Forelimb muscle (tissue), 1 donor: ENCODE measurements around the gene ATOH8. TPM values are rescaled to one million over a fixed set of nuclear protein-coding genes. Genes with fewer than 3 reads are reported as not detected.

Experiments used
- DNase-seq: peaks from one replicate; pipeline ENCODE4 v3.0.0-alpha.2; 2013; ENCODE audit warnings: low read depth
- polyA plus RNA-seq: library from polyadenylated mRNA; unstranded; fragments of 120-200 nt; gene quantifications from one replicate; pipeline ENCODE4 v1.2.1, GENCODE V29; 2013; ENCODE audit not compliant: insufficient read length

The ATOH8 gene
- polyA plus RNA-seq, 1 donor, result 21.1 TPM

DNA sequence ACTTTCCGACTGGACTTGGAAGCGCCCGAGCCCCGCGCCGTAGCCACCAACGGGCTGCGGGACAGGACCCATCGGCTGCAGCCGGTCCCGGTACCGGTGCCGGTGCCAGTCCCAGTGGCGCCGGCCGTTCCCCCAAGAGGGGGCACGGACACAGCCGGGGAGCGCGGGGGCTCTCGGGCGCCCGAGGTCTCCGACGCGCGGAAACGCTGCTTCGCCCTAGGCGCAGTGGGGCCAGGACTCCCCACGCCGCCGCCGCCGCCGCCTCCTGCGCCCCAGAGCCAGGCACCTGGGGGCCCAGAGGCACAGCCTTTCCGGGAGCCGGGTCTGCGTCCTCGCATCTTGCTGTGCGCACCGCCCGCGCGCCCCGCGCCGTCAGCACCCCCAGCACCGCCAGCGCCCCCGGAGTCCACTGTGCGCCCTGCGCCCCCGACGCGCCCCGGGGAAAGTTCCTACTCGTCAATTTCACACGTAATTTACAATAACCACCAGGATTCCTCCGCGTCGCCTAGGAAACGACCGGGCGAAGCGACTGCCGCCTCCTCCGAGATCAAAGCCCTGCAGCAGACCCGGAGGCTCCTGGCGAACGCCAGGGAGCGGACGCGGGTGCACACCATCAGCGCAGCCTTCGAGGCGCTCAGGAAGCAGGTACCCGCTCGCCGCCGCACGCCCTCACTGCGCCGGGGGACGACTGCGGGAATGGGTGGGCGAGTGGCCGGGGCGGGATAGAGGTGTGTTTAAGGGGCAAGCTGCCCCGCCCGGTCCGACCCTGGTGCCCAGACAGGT lies 713 bp downstream of the ATOH8 start:
- no peak for DNase-seq

DNA sequence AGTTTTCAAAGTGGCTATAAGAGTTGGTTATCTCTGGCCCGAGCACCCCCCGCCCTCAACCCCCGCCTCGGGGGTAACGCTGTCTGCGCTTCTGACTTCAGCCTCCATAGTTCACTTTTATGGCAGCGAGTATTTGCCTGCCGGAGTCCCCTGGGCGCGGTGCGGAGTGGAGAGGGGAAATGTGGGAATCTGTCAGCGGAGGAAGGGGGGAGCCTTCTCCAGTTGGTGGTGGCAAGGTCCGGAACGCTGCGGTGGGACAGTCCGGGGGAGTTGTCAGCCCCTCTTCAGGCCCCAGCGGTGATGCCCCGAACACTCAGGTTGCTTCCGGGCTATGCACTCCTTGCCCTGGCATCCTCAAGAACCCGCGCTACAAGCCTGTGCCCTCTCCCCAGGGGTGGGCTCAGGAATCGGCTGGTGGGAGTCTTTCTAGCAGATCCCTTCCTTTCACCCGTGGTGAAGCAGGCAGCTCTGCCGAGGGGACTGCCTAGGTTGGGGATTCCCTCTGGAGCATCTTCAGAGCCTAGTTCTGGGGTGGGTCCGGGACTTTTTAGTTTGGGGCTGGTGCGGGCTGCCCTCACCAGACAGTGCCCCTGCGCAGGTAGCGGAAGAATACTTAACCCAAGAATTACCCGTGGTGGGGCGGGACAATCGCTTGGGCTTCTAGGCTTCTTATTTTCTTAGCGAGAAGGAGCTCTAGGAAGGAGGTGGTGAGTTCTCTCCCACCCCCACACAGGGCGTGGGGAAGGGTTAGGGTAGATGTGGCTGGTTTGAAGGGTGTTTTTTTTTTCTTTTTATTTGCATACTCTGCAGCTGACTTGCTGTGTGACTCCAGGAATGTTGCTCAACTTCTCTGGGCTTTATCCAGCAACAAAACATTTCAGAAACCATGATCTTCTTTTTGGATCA lies 1.6 kb downstream of the ATOH8 start:
- DNase-seq, result no peak

DNA sequence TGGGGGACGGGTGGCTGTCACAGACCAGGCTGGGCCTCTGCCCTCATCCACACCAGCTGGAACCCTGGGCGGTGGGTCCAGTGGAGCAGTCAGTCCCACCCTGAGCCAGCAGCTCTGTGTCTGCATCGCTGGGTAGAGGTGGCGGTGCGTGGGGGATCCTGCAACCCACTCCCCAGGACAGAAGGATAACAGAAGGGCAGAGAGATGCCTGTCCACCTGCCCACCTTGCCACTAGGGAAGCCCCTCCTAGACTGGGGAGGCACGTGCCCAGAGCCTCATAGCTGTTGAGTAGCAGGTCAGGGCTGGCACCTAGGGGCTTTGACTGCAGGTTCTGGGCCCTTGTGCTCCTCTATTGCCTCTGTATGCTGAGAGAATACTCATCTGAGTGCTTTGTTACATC lies 2.4 kb downstream of the ATOH8 start:
- DNase-seq, result no peak

DNA sequence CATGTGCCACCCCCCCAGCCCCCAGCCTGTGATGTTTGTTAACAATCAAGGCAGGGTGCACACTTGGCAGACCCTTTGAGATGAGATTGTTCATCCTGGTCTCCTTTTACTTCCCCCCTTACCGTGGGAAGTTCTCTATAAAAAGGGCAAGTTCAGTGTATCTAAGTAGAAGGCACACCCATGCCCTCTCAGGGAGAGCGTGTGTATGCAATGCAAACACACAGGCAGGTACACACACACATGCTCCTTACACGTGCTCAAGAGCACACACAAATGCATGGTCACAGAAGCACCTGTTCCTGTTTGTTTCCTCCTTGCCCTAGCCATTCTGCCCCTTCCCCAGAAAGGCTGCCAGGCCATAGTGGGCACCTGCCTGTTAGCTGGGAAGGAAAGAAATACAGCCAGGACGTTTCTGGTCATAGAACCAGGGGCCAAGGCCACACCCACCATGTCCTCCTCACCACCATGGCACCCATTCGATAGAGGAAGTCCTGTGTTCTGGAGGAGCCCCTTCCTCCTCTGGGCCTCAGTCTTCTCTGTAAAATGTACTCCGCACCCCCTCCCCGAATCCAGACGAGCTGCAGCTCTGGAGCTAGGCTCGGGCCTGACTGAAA lies 3.1 kb downstream of the ATOH8 start:
- DNase-seq, result no peak

DNA sequence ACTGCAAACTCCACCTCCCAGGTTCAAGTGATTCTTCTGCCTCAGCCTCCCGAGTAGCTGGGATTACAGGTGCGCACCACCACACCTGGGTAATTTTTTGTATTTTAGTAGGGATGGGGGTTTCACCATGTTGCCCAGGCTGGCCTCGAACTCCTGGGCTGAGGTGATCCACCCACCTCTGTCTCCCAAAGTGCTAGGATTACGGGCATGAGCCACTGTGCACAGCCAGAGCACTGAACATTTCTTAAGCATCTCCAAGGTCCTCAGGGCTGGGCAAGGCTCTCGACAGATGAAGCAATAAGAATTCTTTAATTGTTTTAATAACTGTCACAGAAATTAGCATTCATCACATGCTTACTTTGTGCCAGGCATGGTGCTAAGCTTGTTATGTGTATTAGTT lies 4.1 kb downstream of the ATOH8 start:
- no peak for DNase-seq

DNA sequence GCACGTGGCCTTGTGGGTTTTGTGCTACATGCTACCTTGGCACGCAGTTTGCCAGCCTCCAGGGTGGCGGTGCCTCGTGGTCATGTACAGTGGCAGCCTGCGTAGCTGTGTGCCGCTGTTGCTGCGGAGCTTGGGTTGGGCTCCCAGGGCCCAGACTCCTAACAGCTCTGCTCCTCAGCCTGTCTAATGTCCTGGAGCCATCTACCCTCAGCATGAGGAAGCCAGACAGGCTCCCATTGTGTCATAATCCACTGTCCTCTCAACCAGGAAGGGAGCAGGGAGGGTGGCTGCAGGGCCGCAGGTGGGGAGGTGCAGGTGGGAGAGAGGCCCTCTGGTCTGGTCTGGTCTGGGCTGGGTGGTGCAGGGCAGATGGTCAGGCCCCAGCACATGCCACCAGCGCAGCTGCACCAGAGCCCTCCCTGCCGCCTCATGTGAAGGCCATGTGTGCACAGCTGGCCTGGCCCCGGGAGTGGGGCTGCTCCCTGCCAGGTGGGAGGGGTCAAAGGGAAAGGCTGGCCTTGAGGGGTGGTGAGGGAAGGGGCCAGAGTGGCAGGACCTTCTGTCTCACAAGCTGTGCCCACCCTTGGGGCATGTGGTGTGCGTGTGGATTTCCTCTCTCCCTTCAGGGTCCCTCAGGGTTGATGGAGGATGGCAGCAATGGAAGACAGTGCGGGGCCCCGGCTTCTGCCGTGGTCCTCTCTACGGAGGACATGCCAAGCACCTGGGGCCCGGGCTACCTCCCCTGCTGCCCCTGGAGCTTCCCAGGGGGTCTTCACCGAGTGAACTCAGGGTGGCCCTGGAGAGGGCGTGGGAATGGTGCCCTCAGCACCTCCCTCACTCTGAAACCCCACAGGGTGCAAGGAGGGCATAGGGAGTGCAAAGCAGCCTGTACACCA lies 4.8 kb downstream of the ATOH8 start:
- DNase-seq, result no peak

DNA sequence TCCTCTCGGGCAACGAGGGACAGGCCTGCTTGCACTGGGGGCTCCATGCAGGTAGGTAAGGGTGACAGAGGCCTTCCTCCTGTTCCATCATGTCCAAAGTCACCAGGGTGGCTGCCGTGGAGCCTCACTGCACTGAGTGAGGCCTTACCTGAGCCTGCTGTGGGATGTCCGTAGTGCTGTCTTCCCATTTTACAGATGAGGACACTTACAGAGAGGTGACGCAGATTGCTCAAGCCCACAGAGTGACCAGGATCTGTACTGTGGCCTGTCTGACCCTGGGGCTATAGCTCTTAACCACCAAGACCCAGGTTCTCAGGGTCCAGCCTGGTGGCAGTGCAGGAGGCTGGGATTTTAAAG lies 5.4 kb downstream of the ATOH8 start:
- DNase-seq, result no peak

DNA sequence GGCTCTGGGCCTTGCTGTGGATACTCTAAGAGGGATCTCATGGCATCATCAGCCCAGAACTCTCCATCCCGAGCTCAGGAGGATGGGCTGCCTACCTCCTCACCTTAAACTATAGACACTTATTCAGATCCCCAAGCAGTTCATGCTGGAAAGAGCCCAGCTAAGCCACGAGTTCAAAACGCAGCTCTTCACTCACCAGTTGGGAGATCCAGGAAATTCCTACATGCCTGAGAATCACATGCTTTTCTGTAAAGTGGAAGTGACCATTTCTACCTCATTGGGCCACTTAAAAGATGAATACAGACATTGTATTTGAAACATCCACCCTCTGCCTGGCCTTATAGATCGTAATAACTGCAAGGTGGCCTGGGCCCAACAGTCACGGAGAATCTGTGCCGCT lies 6.6 kb downstream of the ATOH8 start:
- no peak for DNase-seq

DNA sequence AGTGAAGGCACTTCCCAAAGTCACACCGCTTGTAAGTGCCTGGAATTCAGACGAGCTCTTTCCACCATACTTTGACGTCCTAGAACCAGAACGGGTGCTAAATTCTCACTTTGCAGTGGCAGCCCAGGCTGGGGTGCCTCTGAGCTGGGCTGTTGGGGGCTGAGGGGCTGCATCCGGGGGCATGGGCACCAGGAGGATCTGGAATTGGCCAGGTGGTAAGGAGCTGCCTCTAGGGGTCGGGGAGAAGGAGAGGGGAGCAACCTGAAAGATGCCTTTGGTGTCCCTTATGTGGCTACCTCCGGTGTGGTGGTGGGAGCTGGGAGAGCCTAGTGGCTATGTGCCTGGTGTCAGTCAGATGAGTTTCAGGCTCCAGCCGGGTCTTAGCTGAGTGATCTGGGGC lies 7.1 kb downstream of the ATOH8 start:
- no peak for DNase-seq

DNA sequence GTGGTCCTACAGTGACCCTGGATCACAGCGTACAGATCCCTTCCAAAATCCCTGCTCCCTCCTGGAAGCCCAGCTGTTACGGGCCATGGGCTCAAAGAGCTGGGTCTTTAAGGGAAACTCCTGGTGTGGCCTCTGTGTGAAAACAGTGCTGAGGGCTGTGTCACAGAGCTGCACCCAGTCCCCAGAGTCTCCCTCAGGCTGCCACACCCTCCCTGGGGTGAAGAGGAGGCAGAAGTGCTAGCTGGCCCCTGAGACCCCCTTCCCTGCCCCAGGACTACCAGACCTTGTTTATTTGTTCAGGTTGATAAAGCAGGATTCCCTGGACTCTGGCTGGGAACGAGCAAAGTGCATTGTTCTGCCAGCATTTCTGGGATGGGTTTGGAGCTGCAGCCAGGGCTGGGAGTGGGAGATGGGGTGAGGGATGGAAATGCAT lies 7.7 kb downstream of the ATOH8 start:
- DNase-seq, result no peak

DNA sequence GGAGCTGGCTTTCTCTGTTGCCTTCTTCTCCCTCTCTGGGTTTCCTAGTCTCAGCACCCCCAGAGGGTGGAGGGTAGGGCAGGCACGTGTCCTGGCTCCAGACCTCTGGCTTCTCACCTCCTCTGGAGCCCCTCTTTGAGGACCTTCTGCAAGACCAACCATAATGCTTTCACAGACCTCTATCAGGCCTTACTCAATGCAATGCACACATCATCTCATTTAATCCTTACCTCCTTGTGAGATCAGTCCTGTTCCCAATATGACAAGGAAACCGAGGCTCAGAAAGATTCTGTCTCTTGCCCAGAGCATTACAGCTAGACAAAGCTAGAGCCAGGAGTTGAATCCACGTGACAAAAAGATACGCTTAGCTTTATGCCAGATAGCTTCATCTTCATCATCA lies 8.2 kb downstream of the ATOH8 start:
- no peak for DNase-seq

DNA sequence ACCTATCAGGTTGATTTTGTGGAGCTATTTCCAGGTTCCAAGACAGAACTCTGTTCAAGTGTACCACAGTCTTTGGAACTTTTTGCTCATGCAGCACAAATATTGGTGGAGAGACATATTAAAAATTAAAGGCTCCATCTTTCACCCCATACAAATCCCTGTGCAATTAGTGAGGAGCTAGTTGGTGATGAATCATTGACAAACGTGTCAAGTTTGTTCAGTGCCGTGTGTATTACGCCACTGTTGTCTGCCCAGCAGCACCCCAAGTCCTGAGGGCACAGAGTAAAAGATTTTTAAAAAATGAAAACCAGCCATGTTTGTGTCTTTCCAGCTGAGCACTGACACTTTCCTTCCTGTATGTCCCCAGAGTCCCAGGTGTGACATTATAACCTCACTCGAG lies 9.3 kb downstream of the ATOH8 start:
- DNase-seq, result no peak

DNA sequence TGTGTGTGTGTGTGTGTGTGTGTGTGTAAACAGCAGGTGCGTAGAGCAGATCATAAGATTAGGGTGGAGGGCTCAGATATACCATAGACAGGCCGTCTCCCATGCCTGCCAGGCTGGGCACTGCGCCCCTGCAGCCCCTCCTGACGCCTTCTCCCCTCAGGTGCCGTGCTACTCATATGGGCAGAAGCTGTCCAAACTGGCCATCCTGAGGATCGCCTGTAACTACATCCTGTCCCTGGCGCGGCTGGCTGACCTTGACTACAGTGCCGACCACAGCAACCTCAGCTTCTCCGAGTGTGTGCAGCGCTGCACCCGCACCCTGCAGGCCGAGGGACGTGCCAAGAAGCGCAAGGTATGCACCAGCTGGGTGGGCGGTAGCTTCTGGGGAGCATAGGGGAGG lies 10.0 kb downstream of the ATOH8 start:
- no peak for DNase-seq

DNA sequence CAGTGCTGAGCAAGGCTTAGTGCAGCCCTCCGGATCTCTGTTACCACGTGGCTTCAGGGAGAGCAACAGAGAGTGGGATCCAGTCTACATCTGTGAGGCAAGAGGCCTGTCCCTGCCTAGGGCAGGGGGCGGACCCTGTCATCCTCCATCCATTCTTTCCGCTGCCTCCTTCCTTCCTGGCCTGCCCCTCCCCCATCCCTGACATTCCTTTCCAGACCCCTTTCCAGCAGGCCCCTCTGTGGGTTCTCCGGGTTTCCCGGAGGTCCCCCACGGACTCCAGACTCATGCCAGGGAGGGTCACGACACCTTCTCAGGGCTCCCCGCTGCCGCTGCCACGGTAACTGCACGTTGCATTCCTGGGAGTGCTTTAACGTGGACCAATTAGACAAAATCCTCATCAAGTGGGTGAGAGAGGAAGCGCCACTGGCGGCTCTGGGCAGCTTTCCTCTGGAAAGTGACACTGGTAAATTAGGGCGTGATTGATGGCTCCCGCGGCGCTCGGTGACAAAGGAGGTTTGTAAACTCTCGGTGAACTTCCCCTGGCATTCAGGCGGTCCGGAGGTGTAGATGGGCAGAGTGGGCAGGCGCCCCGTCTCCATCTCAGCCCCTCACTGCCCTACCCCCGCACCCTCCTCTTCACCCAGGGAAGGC lies 11.4 kb downstream of the ATOH8 start:
- DNase-seq, result no peak

DNA sequence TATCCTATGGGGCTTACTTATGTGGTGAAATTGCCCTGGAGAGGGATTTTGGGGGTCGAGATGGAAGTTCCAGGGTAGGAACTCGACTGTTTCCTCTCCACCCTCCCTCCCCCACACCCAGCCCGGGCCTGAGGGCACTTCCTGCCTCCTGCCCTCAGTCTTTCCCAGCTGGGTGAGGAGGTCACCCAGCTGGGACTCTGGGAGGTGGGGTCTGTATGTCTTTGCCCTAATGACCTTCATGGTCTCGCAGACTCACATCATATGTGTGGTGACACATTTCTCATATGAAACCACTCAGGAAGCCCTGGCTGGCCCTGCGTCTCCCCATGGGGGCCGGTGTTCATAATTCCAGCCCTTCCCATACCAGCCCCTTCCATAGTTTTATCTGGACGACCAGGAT lies 12.4 kb downstream of the ATOH8 start:
- no peak for DNase-seq

DNA sequence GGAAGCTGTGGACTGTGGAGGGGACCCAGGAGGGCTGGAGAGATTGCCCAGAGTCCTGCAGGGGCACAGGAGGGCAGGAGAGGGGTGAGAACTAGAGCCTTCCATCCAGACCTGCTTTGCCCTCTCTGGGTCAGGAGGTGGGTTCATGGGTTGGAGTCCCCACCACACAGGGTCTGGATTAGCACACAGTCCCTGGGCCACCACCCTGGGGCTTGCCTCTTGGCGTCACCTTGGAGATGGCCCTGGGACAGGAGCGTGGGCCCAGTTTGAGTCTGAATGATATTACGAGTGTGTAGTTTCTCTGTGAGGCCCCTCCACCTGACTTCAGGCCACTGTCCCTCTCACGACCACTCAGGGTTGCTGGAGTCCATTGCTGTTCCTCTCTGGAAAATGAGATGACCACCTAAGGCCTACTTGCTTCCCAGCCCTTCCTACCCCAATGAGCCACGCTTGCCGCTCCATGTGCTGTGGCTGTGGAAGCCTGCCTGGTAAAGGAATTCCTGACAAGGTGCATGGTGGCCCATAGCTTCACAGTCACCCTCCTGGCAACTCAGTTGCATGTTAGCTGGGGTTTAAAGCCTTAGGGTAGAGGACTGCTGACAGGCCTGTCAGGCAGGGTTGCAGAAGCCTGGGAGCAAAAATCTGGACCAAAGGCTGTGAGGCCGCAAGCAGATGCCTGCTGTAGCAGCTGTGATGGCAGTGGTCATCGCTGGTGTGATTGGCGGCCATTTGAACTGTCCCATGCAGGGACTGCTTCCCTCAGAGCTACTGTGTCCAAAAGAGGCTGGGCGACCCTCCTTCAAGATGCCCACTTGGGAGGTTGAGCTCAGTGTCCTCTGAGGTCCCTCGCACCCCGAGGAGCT lies 14.2 kb downstream of the ATOH8 start:
- DNase-seq, result no peak

DNA sequence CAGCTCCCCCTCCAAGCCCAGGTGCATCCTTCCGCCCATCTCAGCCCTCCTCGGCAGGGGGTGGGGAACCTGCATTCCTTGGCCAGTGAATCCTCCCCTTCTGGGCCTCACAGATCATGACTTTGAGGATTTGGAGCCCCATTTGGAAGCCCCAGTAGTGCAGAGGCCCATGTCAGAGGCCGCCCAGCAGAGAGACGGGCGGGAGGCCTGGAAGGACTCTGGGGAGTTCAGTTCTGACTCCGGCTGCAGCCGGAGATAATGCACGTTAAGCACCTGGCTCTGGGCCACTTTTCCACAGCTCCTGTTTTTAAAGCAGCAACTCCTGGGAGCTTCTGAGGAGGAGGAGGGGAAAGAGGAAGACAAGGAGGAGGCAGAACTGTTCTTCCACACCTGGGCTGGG lies 14.9 kb downstream of the ATOH8 start:
- DNase-seq, result no peak

DNA sequence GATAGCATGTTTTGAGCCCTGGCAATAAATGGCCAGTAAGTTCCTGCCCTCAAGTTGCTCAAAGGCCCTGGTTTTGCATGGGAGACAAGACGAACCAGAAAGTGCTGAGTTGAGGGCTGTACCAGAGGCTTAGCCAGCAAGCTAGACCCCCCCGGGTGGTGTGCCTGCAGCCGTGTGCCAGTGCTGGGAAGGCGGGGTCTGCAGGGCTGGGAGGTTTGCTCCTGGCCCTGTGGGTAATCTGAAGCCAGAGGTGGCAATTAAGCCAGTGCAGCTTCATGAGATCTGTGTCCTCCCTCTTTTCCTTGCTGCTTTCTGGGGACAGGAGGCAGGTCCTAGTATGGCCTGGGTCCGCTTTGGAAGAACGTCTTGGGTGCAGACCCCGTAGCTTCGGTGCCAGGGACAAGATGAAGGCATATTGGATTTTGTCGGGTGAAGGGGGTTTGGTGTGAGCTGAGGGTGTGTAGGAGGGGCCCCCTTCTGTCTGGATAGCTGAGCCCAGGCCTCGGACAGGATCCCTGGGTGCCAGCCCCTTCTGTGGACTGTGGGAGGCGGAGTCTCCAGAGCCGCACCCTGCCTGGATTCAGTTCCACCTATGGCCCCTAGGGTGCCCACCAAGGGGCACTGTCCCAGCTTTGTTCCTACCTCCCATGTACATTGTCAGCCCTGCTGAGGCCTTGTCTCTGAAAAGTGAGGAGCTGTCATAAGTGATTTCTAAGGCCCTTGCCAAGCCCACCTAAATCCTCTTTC lies 15.6 kb downstream of the ATOH8 start:
- no peak for DNase-seq

DNA sequence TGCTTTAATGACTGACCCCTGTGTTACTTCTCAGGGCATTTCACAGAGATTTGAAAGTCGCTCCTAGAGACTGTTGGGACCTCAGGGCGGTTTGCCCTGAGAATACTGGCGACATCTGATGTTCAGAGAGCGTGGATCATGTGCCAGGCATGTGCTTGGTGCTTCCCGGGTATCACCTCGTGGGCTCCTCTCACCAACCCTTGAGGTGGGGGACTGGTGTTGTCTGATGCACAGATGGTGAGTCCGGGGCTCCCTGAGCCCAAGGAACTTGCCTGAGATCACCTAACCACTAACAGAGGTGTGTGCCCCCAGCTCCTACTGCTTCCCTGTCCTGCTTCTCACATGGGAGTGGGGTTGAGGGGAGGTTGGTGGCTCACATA lies 16.2 kb downstream of the ATOH8 start:
- no peak for DNase-seq

DNA sequence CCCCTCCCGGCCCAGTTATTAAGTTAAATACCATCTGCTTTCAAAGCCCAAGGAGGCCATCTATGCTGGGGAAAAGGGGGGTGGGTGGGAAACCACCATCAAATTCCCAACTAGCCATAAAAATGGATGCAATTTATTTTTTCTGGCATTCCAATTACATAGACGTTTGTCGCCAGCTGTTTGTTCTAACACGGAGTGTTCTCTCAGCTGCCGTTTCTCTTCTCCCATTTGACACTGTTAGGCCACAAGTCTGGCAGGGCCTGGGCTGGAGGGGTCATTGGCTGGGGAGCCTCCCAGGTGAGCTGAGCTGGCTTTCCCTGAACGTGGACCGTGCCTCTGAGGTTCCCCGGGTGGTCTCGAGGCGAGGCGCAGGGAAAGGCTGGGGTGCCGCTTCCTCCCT lies 16.6 kb downstream of the ATOH8 start:
- DNase-seq, result no peak
